Omental fat pad (tissue), 4 donors: Measurements from ENCODE around the gene RAB3C. TPM values are rescaled to one million over a fixed set of nuclear protein-coding genes. Genes with fewer than 3 reads are reported as not detected.

ENCODE experiments used
- ATAC-seq: fragments of 150-250 bp; one replicate; pipeline ENCODE4 v1.9.1; 2016; ENCODE audit warnings: mild to moderate bottlenecking, moderate library complexity; ENCODE audit not compliant: low FRiP score
- DNase-seq: peaks from one replicate; pipeline ENCODE4 v3.0.0-alpha.2; 2019; ENCODE audit warnings: low spot score
- CTCF ChIP-seq, 3 donors: fragments of 450-650 bp; IDR thresholded peaks; one replicate each; pipeline ENCODE4 v1.5.1; 2016 to 2017; ENCODE audit warnings: antibody characterized with exemption in 3 of 3, mild to moderate bottlenecking in 3 of 3, moderate library complexity in 2 of 3
- total RNA-seq, 4 donors: library from RNA; depleted of rRNA; stranded (reverse); fragments of >200 nt; gene quantifications; one replicate each; pipeline ENCODE4 v1.1.0, GENCODE V29; 2016

The RAB3C gene
- total RNA-seq, 4 donors from 2014 or later, result 0.28 to 5.5 (median 2.0) TPM

GRCh38 chr5:58666598-58667581 lies 84.0 kb downstream of the RAB3C start:
- ATAC-seq, result no peak
- DNase-seq, result no peak
- TF ChIP-seq CTCF (IDR thresholded peaks at IDR 0.05), result no peak

- TF ChIP-seq CTCF (IDR thresholded peaks at IDR 0.05), result no peak
- ATAC-seq, result no peak
- no peak for DNase-seq
These were observed 87.7 kb downstream of the RAB3C start for GRCh38 chr5:58670582-58670981.

GRCh38 chr5:58671155-58671554 lies 88.3 kb downstream of the RAB3C start:
- ATAC-seq, result no peak
- TF ChIP-seq CTCF (IDR thresholded peaks at IDR 0.05), result no peak
- no peak for DNase-seq

DNA sequence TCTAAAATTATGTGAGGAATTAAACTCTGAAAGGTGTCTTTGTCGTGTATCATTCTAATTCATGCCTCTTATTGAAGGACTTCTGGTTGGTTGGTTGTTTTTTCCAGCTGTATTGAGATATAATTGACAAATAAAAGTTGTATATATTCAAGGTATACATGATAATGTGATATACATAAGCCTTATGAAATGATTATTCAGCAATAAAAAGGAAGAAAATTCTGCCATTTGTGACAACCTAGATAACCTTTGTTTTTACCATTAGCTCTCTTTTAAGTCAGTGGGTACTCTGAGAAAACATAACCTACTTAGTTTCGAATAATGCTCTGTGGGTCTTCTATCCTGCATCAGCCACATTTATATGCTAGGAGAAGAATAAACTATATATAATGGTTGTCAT lies 89.6 kb downstream of the RAB3C start:
- no peak for TF ChIP-seq CTCF (IDR thresholded peaks at IDR 0.05)
- ATAC-seq (no peak), DNase-seq (no peak)

DNA sequence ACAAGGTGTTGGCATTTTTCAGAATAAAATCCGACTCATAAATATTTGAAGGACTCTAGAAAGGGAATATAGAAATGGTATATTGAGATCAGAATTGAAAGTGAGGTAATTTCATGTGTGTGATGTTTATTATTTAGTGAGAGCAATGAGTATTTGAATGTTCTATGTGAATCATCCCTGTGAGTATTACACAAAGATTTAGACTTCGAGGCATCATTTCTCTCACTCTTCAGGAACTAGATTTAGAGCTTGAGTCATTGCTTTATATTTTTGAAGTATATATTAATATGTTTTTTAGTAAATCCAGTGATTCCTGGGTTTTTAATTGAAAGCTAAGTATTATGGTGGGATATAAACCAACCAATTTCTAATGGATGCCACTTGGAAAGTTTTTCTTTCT lies 91.2 kb downstream of the RAB3C start:
- ATAC-seq (no peak), DNase-seq (no peak)
- TF ChIP-seq CTCF (IDR thresholded peaks at IDR 0.05), result no peak

- no peak for TF ChIP-seq CTCF (IDR thresholded peaks at IDR 0.05)
- DNase-seq (no peak), ATAC-seq (no peak)
These were observed 91.8 kb downstream of the RAB3C start for GRCh38 chr5:58674711-58675110.

- no peak for TF ChIP-seq CTCF (IDR thresholded peaks at IDR 0.05)
- ATAC-seq, result no peak
- no peak for DNase-seq
These were observed 92.5 kb downstream of the RAB3C start for GRCh38 chr5:58675341-58675740.
